ENCODE results near the gene NHSL2.

DNA sequence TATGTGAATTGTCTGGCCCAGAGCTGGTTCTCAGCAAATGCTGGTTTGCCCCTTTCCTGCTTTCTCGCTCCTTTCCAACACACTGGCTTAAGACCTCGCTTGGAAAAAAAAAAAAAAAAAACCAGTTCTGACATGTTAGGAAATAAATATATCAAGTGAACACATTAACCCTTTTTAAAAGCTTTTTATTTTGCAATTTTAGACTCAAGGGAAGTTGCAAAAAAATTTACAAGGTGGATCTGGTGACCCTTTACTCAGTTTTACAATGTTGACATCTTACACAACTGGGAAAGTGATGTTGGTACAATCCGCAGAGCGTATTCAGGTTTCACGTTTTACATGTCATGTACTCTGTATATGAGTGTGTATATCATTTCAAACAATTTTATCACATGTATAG is 121.0 kb downstream of the NHSL2 start:
- TF ChIP-seq, protein P1, sequence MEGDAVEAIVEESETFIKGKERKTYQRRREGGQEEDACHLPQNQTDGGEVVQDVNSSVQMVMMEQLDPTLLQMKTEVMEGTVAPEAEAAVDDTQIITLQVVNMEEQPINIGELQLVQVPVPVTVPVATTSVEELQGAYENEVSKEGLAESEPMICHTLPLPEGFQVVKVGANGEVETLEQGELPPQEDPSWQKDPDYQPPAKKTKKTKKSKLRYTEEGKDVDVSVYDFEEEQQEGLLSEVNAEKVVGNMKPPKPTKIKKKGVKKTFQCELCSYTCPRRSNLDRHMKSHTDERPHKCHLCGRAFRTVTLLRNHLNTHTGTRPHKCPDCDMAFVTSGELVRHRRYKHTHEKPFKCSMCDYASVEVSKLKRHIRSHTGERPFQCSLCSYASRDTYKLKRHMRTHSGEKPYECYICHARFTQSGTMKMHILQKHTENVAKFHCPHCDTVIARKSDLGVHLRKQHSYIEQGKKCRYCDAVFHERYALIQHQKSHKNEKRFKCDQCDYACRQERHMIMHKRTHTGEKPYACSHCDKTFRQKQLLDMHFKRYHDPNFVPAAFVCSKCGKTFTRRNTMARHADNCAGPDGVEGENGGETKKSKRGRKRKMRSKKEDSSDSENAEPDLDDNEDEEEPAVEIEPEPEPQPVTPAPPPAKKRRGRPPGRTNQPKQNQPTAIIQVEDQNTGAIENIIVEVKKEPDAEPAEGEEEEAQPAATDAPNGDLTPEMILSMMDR (IDR thresholded peaks at IDR 0.05 in 8 of 11, conservative IDR thresholded peaks at IDR 0.05 in 3 of 11) = no peak
- no peak for TF ChIP-seq POLR2A (IDR thresholded peaks at IDR 0.05)
- no peak for TF ChIP-seq POLR2AphosphoS5 (IDR thresholded peaks at IDR 0.05)

Measured in spleen (tissue), 7 donors.